ENCODE measurements around the gene EWSR1.
"Not testable (repeated sequence)": the region's sequence is repeated elsewhere in the genome, so short reads cannot be mapped to it uniquely, and the experiment has no call there.

The EWSR1 gene

GRCh38 chr22:29267858-29268510, at the start of gene EWSR1, which contains the start of gene RHBDD3:
TSS of gene EWSR1 (plus strand) at chr22:29268268. CDS start at chr22:29268337, 69 bp downstream.
TSS of gene RHBDD3 (minus strand) at chr22:29267981. CDS start at chr22:29265626, 2,355 bp downstream.
- peak; percentile 98 for DNase-seq (ENCODE audit: low spot score)

- peak; percentile 51 for DNase-seq (ENCODE audit: low spot score)
Observed at GRCh38 chr22:29218758-29219408, 49.2 kb upstream of the EWSR1 start.

- not testable (repeated sequence) for DNase-seq (ENCODE audit: low spot score)
Observed at GRCh38 chr22:29219409-29219782, 48.7 kb upstream of the EWSR1 start.

GRCh38 chr22:29219881-29220670, 48.0 kb upstream of the EWSR1 start:
- DNase-seq (ENCODE audit: low spot score) = no peak

GRCh38 chr22:29224121-29224858, 43.8 kb upstream of the EWSR1 start:
- peak; percentile 69 for DNase-seq (ENCODE audit: low spot score)

- DNase-seq (ENCODE audit: low spot score) = peak; percentile 59
Observed at GRCh38 chr22:29224859-29225410, 43.1 kb upstream of the EWSR1 start.

- peak; percentile 80 for DNase-seq (ENCODE audit: low spot score)
Observed at GRCh38 chr22:29225422-29226090, 42.5 kb upstream of the EWSR1 start.

GRCh38 chr22:29226351-29226981, 41.6 kb upstream of the EWSR1 start:
- DNase-seq (ENCODE audit: low spot score) = peak; percentile 64

GRCh38 chr22:29230972-29231875, 36.8 kb upstream of the EWSR1 start:
- DNase-seq (ENCODE audit: low spot score) = peak; percentile 57

GRCh38 chr22:29231971-29232959, 35.8 kb upstream of the EWSR1 start:
- peak; percentile 52 for DNase-seq (ENCODE audit: low spot score)

- peak; percentile 55 for DNase-seq (ENCODE audit: low spot score)
Observed at GRCh38 chr22:29233277-29233877, 34.7 kb upstream of the EWSR1 start.

GRCh38 chr22:29240481-29240880, 27.6 kb upstream of the EWSR1 start:
- DNase-seq (ENCODE audit: low spot score) = not testable (repeated sequence)

GRCh38 chr22:29243874-29244446, 24.1 kb upstream of the EWSR1 start:
- no peak for DNase-seq (ENCODE audit: low spot score)

GRCh38 chr22:29244785-29245625, 23.1 kb upstream of the EWSR1 start:
- peak; percentile 58 for DNase-seq (ENCODE audit: low spot score)

- DNase-seq (ENCODE audit: low spot score) = peak; percentile 82
Observed at GRCh38 chr22:29245626-29246385, 22.3 kb upstream of the EWSR1 start.

- not testable (repeated sequence) for DNase-seq (ENCODE audit: low spot score)
Observed at GRCh38 chr22:29247891-29248290, 20.2 kb upstream of the EWSR1 start.
